Cardiac muscle cell (in vitro differentiated cells and primary cell): ENCODE measurements around the gene IFT122. TPM values are rescaled to one million over a fixed set of nuclear protein-coding genes. Genes with fewer than 3 reads are reported as not detected.
A peak's percentile ranks its signal among the peaks of the same experiment; 100 is the strongest.

Experiments used
- DNase-seq, 2 donors: peaks; one replicate each; pipeline versions ENCODE4 v3.0.0 to v3.0.0-alpha.2; 2010 to 2017; ENCODE audit warnings: low read depth in 1 of 2, low spot score in 1 of 2
- H3K27ac ChIP-seq: fragments of 200-600 bp; sonication (generic); 2 replicates; pipeline ENCODE4 v1.5.1; 2016
- H3K27me3 ChIP-seq: fragments of 200-600 bp; sonication (generic); 2 replicates; pipeline ENCODE4 v1.6.0; 2016; ENCODE audit warnings: control low read depth
- H3K36me3 ChIP-seq: fragments of 200-600 bp; sonication (generic); 2 replicates; pipeline ENCODE4 v1.5.1; 2016; ENCODE audit warnings: control low read depth
- H3K4me1 ChIP-seq: fragments of 200-600 bp; sonication (generic); 2 replicates; pipeline ENCODE4 v1.8.1; 2017; ENCODE audit warnings: low read depth, mild to moderate bottlenecking, mixed run types
- H3K4me3 ChIP-seq: fragments of 200-600 bp; sonication (generic); 2 replicates; pipeline ENCODE4 v1.5.1; 2016; ENCODE audit warnings: mild to moderate bottlenecking
- H3K9me3 ChIP-seq: fragments of 200-600 bp; sonication (generic); 2 replicates; pipeline ENCODE4 v1.5.1; 2017; ENCODE audit warnings: low read depth, mild to moderate bottlenecking, control low read depth
- CTCF ChIP-seq: IDR thresholded peaks from 2 replicates; pipeline ENCODE4 v1.5.1; 2012; ENCODE audit warnings: low read depth, mild to moderate bottlenecking, low read length
- polyA plus RNA-seq: library from polyadenylated mRNA; unstranded; fragments of >200 nt; fragmentation: Nextera tagmentation; extraction: Ambion mirVana; gene quantifications from 2 replicates; pipeline ENCODE4 v1.2.1, GENCODE V29; 2016
- total RNA-seq: library from RNA; depleted of rRNA; stranded (reverse); fragments of >200 nt; gene quantifications from 2 replicates; pipeline ENCODE4 v1.2.3, GENCODE V29; 2016

Gene IFT122
- total and polyA plus RNA-seq, 2 experiments from 2014 or later: 21.9 to 31.5 TPM

GRCh38 chr3:129442486-129442885 lies 2.5 kb downstream of the IFT122 start:
- Histone ChIP-seq H3K27ac (peak overlapping the region; percentile 32), H3K36me3 (peaks cover 3% of the 10 kb centered on the region), H3K9me3 (no peaks in the 10 kb centered on the region), H3K4me1 (peaks cover 33% of the 10 kb centered on the region), H3K27me3 (no peaks in the 10 kb centered on the region), H3K4me3 (no peak overlapping the region)
- no peak for TF ChIP-seq CTCF
- DNase-seq: no peak

- Histone ChIP-seq H3K9me3 (no peaks in the 10 kb centered on the region), H3K4me3 (no peak overlapping the region)
- TF ChIP-seq CTCF: no peak
These were observed 2.9 kb downstream of the IFT122 start for GRCh38 chr3:129442947-129443346.

GRCh38 chr3:129445471-129445870 lies 5.4 kb downstream of the IFT122 start:
- Histone ChIP-seq H3K27ac (no peak overlapping the region), H3K27me3 (no peaks in the 10 kb centered on the region), H3K36me3 (no peaks in the 10 kb centered on the region), H3K9me3 (no peaks in the 10 kb centered on the region), H3K4me1 (peaks cover 57% of the 10 kb centered on the region), H3K4me3 (no peak overlapping the region)
- no peak for TF ChIP-seq CTCF
- no peak for DNase-seq

More at GRCh38 chr3:129442947-129443346, 2.9 kb downstream of the IFT122 start:
- H3K36me3 ChIP-seq: no peaks in the 10 kb centered on the region
- no peaks in the 10 kb centered on the region for H3K27me3 ChIP-seq
- DNase-seq: no peak
- no peak overlapping the region for H3K27ac ChIP-seq
- peaks cover 37% of the 10 kb centered on the region for H3K4me1 ChIP-seq

- Histone ChIP-seq H3K36me3 (no peaks in the 10 kb centered on the region), H3K27ac (no peak overlapping the region), H3K9me3 (no peaks in the 10 kb centered on the region), H3K4me1 (peaks cover 43% of the 10 kb centered on the region), H3K4me3 (no peak overlapping the region), H3K27me3 (no peaks in the 10 kb centered on the region)
- TF ChIP-seq CTCF: no peak
- DNase-seq: no peak
These were observed 6.9 kb downstream of the IFT122 start for GRCh38 chr3:129446926-129447325.

- Histone ChIP-seq H3K4me1 (peaks cover 35% of the 10 kb centered on the region), H3K27ac (no peak overlapping the region), H3K36me3 (no peaks in the 10 kb centered on the region), H3K9me3 (no peaks in the 10 kb centered on the region), H3K27me3 (no peaks in the 10 kb centered on the region), H3K4me3 (no peak overlapping the region)
- TF ChIP-seq CTCF: no peak
- DNase-seq: no peak
These were observed 8.3 kb downstream of the IFT122 start for GRCh38 chr3:129448186-129448895.
